HG03196 (cell line): ENCODE data around the gene TNFRSF11A.

Experiments used
- ATAC-seq: cut with Tn5 transposase; IDR thresholded peaks from one replicate; pipeline ENCODE4 v1.9.1; 2021; ENCODE audit not compliant: unreplicated experiment

The TNFRSF11A gene

DNA sequence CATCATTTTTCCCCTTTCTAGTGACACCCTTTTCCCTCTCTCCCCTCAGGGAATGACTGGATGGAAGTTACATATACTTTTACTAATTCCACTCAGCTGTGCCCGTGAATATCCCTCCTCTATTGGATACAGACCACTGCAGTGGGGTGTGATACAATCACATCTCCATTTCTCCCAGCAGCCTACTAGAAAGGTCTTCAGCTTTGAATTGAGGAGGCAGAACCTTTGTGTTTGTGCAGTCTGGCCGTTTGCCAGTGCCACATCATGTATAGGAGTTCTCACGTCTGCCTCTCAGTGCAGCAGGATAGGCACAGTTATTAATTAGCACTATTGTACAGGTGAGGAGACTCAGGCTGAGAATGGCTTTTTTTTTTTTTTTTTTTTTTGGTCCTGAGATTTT is 16.4 kb downstream of the TNFRSF11A start:
- ATAC-seq, result no peak

DNA sequence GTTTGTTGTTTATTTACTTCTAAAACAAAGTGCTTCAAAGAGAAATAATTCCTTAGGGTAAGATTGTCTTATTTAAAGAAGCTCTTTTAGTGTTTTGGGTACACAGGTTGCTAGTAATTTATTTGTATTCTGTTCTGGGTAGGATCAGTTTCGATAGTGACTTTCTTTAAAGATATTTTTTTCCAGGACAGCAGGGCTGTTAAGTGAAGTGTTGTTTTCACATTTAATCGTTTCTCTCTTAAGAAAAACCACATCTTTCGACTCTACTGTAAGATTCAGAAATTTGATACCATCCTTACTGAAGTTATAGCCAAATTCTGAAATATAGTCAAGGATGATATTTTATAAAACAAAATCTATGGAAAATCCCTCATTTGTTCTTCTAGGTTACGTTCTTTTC is 17.8 kb downstream of the TNFRSF11A start:
- ATAC-seq, result no peak

DNA sequence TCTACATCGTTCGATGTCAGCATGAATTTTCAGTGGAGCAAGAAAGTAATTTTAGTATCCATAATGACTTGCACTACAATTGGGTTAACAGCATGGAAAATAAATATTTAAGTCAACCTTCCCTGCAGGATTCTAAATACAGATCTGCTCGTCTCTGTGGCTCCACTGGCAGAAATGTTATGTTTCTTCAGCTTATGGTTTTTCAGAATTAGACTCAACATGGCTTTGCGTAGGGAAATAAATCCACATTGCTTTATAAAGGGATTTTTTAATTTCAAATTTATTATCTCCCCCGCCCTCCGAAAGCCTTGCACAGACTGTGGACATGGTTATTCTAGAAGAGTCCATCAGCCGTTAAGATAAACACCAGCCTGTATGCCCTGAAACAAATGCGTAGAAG is 18.2 kb downstream of the TNFRSF11A start:
- no peak for ATAC-seq

DNA sequence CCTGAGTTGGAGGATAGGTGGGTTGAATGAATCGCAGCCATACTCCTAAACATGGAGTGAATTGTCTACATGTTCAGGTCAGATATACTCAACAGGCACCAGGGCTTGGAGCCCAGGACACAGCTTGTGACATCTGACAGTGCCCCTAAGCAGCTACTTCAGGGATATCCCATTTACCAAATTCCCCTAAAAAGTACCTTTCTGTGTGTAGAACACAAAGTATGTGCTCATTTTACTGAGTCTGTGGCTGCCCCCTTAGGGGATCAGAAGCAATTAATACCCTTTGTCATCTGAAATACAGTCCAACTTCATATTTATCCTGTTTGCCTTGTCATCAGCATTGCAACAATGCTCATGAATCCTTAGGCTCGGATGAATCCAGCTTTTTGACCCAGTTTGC is 20.8 kb downstream of the TNFRSF11A start:
- ATAC-seq, result no peak

DNA sequence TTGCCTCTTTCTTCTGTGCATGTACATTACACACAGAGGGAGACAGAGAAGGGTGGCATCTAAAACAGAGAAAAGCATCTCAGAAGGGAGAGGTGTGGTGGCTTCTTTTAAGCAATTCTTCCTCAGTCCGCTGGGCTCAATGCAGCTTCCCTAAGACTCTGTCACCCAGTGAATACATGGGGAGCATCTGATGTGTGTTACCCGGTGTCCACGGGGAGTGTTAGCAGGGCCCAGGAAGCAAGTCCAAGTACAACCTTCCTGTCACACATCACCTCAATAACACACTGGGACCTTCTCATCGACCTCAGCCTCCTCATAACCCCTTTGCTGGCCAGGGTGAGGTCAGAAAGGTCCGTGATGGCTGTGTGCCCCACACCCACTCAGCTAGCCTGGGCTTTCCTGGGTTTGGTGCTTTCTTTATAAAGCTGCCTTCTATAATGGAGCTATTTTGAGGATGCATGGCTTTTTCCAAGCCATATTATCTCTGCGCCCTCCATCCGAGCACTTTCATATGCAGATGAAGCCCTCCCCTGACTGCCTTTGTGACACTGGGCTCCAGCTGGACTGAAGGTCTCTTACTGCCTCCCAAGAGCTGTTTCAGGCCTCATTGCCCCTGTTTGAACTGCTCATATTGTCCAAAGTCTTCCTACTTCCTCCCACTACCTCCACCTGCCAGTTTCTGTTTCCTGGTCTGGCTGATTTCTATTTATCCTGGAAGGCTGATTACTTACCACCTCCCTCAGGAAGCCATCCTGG is 21.4 kb downstream of the TNFRSF11A start:
- ATAC-seq, result no peak

DNA sequence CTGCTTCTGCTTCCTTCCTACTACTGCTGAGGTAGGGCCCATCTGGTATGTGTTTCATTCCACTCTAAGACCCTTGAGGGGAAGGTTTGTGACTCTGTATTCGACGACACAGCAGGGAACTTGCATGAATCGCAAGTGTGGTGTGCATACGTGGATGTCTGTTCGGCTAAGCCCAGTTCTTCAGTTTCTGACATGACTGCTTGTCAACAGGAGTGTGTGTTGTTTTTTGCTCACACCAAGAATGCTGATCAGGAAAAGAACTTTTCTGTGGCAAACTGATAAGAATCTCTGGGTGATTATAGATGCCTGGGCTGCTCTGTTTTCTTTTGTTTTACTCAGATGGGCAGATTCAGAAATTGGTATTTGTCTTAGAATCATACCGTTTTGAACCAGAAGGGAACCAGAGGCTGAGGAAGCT is 22.0 kb downstream of the TNFRSF11A start:
- no peak for ATAC-seq

DNA sequence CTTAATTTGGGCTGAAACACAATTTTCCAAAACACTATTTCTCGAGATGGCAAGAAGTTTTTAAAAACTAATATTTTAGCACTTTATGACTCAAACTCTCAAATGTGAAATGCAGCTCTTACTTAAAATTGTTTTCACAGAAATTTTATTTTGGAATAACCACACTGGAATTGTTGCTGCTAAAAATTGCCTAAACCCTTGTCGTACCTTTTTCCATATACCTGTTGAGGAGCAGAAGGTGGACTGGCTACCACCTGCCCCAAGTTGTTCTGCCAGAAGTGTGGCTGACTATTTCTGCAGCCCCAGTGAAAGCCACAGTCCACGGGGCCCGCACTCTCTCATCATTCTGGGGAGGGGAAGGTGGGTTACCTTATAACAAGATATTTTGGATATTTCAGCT is 23.4 kb downstream of the TNFRSF11A start:
- no peak for ATAC-seq

DNA sequence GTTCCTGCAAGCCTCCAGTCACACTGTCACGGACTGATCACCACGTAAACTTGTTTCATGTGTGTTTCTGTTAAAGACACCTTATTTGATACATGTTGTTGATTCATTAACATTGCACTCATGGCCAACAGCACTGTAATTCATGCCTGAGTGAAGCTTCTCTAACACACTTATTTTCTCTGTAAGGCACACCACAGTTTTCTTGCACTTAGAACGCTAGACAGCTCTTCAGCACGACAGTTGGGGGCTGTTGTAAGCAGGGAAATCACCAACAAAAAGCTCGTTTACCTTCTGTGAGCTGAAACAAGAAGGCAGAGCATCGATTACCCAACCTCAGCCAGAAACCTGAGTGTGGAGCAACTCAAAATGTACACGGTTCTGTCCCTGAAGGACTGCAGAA is 28.1 kb downstream of the TNFRSF11A start:
- ATAC-seq, result no peak

DNA sequence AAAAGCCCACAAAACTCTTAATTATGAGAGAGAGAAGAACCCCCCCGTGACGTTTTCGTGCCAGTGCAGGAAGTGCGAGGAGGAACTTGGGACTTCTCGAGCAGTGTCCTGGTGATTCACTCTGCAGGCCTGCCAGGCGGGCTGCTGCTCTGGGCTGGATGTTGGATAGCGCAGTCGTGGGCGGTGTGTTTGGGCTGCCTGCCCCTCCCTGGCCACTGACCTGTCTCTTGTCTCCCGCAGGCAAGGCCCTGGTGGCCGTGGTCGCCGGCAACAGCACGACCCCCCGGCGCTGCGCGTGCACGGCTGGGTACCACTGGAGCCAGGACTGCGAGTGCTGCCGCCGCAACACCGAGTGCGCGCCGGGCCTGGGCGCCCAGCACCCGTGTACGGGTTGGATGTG is 29.0 kb downstream of the TNFRSF11A start:
- no peak for ATAC-seq

DNA sequence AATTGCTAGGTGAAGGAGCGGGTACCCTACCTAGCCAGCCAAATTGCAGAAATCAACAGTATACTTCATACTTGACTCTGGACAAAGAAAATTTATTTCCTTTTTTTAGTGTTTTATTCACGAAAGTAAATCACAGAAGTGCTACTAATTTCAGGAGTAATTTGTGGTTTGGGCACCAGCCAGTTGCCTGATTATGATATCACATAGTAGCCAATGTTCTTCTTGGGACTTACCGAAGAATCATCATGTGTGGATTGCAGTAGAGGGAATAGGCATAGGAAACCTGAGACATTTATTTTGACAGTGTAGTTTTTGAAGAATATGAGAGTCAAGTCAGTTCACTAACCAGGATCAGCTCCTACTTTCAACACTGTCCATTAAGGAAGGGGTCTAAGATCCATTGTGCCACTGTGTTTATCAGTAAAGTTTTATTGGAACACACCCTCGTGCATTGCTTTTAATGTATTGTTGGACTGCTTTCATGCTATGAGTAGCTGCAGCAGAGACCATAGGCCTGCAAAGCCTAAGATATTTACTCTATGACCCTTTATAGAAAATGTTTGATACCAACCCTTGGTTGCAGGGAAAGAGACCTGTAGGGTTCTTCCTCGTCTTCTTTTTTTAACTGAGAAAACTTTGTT is 32.1 kb downstream of the TNFRSF11A start:
- ATAC-seq, result no peak

DNA sequence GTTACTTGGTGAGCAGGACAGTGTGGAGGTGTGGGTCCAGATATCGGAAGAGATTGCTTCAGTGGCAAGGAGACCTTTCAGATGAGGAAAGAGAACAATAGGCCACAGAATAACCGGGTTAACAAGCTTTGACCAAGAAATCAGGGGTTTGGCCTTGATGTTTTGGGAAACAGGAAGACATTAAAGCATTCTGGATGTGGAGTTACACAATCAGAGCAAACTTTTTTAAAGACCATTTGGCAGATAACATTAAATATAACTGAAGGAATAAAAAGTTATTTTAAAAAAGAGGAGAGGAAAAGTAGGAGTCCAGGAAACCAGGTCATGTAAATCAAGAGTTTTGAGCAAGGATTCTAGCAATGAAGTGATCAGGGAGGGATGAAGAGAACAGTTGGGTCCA is 35.7 kb downstream of the TNFRSF11A start:
- no peak for ATAC-seq

DNA sequence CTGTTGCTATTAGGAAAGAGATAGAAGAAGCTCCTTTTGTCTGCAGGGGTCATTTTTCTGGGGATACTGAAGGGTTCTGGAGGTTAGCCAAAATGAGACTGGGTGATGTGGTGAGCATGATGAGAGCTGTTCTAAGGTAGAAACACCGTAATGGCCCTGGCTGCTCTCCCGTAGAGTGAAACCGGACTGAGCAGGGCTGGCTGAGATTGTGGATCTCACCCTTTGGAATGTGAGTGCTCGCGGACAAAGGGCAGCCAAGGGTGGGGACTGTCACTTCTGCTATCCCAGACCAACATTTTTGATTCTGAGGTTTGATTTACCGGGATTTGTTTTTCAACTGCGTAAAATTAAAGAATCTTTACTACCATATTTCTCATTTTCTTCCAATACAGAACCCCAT is 36.2 kb downstream of the TNFRSF11A start:
- ATAC-seq, result no peak

DNA sequence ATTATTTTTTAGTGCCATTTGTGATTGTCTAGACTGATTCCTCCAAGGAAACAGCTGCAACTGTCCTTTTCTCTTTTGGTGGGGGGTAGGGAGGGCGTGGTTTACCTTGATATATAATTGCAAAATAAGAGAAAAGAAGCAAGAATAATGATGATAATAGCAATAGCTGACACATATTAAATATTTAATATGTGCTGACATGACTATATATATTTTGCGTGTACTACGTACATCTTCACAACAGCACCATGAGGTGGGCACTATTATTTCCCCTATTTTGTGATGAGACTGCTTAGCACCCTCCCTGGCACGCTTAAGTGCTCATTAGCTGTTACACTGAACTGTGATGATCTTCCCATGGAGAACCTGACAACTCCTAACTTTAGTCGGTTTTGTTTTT is 39.4 kb downstream of the TNFRSF11A start:
- ATAC-seq, result no peak

DNA sequence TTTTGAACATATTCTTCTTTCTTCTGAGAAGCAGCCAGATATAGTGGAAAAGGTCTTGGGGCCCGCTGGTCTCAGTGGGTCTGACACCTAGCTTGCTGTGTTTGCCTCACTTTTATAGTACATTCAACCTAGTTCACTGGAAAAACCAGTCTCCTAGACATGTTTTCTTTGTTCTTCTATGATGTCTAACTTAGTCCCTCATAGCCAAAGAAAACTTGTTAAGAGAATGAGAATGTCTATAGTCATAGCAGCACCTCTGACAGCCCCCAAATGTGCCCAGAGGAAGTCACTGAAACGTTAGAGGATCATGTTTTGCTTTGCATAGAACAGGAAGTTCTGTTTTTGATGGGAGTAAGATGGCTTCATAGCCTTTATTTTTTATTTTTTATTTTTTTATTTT is 40.3 kb downstream of the TNFRSF11A start:
- ATAC-seq, result no peak

DNA sequence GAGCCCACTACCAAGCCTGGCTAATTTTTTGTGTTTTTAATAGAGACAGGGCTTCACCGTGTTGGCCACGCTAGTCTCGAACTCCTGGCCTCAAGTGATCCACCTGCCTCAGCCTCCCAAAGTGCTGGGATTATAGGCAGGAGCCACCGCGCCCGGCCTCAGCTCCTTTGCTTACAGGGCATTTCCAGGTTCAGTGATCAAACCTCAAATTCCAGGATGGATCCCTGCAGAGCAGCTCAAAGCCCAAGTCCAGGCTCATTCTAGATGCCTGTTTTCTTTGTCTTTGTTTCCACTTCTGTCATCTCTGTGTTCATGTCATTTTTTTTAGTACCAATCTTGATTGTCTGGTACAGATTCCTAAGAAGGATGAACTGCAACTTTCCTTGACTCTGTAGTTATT is 41.9 kb downstream of the TNFRSF11A start:
- ATAC-seq, result no peak

DNA sequence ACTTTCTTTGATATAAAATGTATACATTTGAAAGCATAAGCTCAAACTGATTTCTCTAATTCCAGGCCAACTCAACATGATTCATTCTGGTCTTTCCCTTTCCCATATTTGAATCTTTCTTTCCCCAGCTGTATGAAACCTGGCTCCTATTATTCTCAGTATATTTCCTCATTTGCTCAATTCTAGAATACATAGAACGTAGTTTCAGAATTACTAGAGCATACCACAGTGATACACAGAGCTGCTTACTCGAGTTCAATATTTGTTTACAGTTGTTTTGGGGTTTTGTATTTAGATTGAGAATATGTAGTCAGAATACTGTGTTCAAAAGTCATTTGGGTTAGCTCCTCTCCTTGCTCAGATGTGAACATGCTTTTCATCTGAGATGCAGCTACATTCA is 43.0 kb downstream of the TNFRSF11A start:
- peak; percentile 45 for ATAC-seq

DNA sequence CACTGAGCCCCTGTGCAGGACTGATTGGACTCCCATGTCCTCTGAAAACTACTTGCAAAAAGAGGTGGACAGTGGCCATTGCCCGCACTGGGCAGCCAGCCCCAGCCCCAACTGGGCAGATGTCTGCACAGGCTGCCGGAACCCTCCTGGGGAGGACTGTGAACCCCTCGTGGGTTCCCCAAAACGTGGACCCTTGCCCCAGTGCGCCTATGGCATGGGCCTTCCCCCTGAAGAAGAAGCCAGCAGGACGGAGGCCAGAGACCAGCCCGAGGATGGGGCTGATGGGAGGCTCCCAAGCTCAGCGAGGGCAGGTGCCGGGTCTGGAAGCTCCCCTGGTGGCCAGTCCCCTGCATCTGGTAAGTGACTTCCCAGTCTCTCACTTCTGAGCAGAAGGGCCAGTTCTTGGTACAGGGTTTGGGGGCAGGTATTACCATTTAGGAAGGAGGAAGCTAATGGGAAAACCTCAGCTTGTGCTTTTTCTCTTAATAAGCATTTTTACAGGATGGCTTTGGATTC is 44.1 kb downstream of the TNFRSF11A start:
- ATAC-seq, result no peak

DNA sequence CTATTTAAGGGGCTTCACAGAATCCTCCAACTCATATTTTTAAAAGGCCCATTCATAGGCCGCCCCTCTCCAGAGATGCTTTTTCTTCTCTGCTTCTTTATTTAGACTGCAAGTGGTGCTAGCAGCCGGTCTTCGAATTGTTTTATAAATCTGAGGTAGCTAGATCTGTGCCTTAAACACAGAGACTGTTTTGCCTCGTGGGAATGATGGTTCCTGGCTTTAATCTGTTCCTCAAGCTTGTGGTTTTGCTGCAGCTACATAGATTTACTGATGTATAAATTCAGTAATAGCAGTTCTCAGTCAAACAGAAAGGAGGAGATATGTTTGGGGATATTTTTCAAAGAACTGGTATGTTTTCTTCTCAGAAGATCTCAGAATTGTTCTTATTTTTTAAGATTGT is 45.3 kb downstream of the TNFRSF11A start:
- no peak for ATAC-seq

DNA sequence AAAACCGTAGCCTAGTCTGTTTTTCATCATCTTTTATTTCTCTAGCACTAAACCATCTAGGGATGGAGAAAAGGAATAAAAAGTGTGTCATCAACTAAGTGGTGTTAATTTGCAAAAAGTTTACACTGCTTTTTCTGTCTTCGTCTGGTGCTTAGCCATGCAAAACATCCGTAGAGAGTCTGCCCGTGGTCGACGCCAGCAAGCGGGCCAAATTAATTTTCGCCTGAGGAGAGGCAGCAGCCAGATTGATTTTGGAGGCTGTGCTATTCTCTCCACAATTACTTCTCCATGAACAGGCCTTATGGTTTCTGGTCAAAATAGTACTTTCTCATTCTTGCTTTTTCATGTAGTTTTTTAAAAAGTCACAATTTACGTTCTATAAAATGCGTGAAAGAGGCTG is 46.3 kb downstream of the TNFRSF11A start:
- ATAC-seq, result no peak

DNA sequence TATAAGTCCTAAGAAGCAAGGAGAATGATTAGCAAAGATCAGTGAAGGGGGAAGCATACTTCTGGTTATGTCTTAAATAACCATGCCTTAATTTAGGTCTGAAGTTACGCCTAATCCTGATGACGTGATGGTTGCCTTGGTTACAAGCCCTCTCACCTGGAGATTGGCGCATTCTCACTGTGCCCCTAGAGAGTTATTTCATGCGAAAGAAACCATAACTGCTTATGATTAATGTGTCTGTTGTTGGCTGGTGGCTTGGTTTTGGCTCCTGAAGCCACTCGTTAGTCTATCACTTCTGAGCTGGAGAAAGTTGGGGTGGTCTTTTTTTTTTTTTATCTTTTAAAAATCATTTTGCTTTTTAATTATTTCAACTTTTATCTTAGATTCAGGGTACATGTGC is 47.0 kb downstream of the TNFRSF11A start:
- peak; percentile 44 for ATAC-seq

DNA sequence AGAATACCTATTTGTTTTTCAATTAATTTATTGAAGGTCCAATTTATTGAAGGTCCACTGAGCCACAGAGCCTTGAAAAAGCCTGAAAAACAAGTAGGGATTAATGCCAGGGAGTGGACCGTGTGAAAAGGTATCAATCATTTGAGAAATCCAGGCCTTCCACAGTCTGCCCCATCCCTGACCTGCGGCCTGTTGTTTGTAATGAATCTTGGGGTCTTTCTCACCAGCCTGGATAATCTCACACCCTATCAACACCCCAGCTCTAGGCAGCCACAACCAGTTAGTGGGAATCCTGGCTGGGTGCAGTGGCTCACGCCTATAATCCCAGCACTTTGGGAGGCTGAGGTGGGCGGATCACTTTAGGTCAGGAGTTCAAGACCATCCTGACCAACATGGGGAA is 47.8 kb downstream of the TNFRSF11A start:
- ATAC-seq, result no peak

DNA sequence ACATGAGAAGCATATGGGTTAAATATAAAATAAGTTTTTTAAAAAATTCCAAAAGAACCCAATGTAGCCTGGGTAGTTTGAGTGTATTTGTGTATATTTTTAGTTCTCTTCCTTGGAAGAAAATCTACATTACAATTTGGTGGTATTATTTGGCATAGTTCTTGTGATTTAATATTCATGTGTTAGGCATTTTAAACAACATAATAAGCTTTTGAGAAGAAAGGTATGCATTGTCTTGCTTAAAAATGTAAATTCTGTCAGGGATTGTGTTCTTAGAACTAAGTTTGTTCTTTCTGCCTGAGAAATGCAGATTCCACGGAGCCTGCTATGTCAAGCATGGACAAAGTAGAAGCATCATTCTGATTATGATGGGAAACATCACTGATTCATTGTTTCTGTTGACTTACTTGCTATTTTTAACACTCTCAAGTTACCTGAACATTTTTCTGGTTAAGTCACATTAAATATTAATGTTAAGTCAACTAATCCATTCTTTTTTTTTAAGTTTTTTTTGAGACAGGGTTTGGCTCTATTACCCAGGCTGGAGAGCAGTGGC is 49.4 kb downstream of the TNFRSF11A start:
- ATAC-seq, result no peak
